Non-pigmented ciliary epithelial cell (primary cell): Measurements from ENCODE around the gene DNAJC1.
A peak's percentile ranks its signal among the peaks of the same experiment; 100 is the strongest.

Source experiments
- DNase-seq: peaks from one replicate; pipeline ENCODE4 v3.0.0-alpha.2; 2010; ENCODE audit warnings: low read depth

DNAJC1 gene

GRCh38 chr10:21959998-21960397 is 43.5 kb downstream of the DNAJC1 start:
- no peak for DNase-seq

DNA sequence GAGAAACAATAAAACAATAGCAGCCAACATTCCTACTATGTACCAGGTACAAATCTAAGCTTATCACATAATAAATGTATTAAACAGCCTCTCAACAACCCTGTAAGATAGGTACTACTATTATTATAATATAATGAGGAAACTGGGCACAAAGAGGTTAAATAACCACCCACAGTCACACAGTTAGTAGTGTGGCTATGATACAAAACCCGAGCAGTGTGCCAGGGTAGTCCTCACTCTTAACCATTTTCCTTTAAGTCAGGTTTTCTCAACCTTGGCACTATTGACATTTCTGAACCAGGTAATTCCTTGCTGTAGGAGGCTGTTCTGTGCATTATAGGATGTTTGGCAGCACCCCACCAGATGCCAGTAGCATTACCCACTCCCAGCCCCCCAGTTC is 48.8 kb downstream of the DNAJC1 start:
- DNase-seq: no peak

DNA sequence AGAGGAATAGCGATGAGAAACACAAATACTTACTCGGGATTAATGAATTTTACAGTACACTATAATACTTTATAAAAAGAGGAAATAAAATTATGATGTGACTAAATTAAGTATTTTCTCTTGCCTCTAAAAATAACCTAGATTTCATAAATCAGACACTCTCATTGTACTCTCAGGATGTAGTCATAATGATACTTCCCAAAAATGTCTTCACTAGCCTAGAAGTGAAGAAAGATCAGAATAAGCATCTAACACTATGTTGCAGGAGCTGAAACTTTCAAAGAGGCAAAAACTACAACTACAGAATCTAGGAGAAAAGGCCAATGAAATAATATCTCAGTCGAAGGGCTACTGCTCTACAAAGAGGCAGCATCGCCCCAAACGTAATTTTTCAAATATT is 49.4 kb downstream of the DNAJC1 start:
- no peak for DNase-seq

DNA sequence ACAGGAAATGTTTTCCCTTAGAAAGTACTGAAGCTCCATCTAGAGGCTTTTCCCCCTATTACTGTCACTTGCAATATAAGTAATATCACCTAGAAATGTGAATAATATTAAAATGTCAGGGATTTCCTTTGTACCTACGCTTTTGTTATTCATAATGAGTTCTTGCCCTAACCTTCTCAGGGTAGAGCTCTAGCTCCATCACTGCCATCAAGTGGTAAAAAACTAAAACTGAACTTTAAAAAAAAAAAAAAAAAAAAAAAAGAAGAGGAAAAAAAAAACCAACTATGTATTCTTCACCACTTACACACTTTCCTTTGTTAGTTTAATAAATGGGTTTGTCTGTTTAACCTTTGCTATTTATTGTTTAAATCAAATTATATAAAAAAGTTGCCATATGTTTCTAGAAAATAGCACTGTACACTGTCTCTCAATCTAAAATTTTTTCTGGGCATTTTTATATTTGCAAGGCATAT is 49.9 kb downstream of the DNAJC1 start:
- DNase-seq: no peak

- no peak for DNase-seq
Observed at GRCh38 chr10:21950566-21950965, 53.0 kb downstream of the DNAJC1 start.

- no peak for DNase-seq
Observed at GRCh38 chr10:21946946-21947345, 56.6 kb downstream of the DNAJC1 start.

DNA sequence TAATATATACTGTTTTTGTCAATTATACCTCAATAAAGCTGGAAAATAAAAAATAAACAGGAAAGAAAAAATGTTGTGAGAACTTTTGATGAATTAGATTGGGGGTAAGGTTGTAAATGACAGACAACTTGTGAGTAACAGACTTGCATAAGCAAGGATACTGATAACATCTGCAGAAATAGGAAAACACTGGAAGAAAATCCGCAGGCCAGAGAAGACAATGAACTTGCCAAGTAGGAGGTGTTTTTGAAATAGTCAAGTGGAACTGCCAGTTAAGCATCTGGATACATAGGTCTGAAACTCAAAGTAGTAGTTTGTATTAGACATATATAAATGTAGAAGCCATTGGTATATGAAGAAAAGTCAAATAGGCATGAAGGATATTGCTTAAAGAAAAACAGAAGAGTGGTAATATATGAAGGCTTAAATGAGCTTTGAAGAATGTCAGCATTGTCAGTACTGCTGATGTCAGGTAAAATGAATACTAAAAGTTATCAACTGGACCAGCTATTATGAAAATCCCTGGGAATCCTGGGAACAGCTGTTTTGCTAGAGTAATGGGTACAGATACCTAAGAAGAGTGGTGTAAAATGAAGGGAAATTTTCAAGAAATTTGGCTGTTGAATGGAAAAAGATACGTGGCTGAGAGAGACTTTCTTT is 58.7 kb downstream of the DNAJC1 start:
- no peak for DNase-seq

- DNase-seq: no peak
Observed at GRCh38 chr10:21943633-21944265, 59.8 kb downstream of the DNAJC1 start.

GRCh38 chr10:21935439-21936023 is 68.0 kb downstream of the DNAJC1 start:
- DNase-seq: no peak

GRCh38 chr10:21934307-21934706 is 69.2 kb downstream of the DNAJC1 start:
- DNase-seq: no peak

DNA sequence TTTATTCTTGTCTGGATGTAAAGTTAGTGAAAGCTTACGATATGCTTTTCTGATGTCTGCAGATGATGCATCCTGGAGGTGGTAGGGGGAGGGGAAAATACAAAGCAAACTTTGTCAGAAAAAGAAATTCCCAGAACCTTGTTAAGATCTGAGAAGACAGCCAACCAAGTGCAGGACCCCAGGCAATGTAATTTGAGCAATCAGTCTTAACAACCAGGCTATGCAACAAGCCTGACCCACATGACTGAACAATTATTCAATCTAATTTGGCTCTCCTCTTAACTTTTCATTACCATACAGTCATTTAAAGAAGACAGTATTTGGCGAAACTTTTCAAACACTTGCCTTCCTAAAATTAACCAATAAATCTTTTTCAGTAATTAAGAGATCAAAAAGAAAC is 74.5 kb downstream of the DNAJC1 start:
- DNase-seq: no peak

DNA sequence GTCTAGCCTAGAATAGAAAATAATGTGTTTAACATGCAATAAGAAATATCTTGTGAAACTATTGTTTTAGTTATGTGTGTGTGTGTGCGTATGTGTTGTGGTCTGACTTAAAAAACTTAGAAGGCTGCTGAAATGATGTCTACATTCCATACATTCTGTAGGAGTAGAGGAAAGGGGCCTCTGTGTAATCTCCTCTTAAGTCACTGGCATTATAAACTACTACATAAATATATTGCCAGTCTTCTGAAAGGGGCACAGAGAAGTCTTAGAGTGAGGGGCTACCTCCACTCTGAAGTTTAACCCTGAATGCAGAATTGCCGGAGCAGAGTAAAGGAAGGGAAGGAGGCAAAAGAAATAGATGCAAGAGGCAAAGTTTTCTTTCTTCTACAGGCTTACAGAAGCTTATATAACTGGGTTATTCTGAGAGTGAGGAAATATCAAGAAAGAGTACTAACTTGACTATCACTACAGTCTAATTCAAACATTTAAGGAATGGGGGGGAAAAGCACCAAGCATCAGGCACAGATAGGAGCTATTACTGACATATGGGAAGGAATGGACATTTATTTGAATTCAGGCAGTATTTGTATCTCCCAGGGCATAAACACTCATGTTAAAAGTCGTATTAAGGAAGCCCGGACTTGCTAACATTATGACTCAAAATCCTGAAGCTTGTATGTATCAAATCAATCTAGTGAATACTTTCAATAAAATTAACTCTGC is 75.7 kb downstream of the DNAJC1 start:
- peak; percentile 67 for DNase-seq

DNA sequence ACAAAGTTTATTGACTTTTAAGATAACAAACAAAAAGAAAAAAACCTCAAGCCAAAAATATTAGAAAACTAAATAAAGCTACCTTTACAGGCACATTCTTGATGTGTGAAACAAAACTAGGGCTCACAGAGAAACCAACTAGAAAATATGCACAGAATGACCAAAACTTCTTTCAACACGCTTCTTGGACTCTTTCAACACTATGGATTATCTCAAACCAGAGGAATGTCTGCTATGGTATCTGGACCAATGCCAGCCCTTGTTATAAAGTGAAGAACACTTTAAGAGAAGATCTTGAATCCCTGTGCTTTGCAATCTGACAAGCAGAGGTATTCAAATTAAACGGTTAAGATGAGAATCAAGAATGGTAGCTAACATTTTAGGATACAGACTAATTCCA is 76.6 kb downstream of the DNAJC1 start:
- DNase-seq: peak; percentile 96

GRCh38 chr10:21926358-21926925 is 77.1 kb downstream of the DNAJC1 start:
- DNase-seq: no peak

GRCh38 chr10:21925851-21926250 is 77.7 kb downstream of the DNAJC1 start:
- no peak for DNase-seq

GRCh38 chr10:21924511-21924910 is 79.0 kb downstream of the DNAJC1 start:
- DNase-seq: no peak

DNA sequence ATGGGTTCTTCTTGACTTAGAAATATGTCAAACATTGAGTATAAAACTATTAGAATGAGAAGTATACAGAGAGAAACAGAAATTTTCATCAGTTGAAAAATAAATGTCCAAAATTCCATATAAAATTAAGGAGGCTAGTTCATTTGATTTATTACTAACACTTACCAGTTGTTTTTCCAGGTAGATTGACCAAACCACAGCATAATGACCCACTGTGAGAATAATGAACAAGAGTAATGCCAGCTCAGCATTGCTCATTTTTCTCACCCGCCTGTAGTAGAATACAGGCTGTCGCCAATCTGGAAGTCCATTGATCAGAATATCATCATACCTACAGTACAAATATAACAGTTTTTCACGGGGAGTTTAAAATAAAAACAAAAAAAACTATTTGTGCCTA is 82.9 kb downstream of the DNAJC1 start:
- no peak for DNase-seq

- DNase-seq: no peak
Observed at GRCh38 chr10:21919906-21920305, 83.6 kb downstream of the DNAJC1 start.

- no peak for DNase-seq
Observed at GRCh38 chr10:21919117-21919516, 84.4 kb downstream of the DNAJC1 start.

- no peak for DNase-seq
Observed at GRCh38 chr10:21912625-21913024, 90.9 kb downstream of the DNAJC1 start.

DNA sequence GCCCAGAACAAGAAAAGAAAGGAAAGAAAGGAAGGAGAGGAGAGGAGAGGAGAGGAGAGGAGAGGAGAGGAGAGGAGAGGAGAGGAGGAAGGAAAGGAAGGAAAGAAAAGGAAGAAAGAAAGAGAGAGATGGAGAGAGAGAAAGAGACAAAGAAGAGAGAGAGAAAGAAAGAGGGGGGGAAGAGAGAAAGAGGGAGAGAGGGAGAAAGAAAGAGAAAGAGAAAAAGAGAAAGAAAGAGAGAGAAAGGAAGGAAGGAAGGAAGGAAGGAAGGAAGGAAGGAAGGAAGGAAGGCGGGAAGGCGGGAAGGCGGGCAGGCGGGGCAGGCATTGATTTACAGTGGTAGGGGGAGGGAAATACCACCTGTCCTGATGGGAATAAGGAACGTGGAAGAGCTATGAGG is 92.7 kb downstream of the DNAJC1 start:
- no peak for DNase-seq

GRCh38 chr10:21907436-21907835 is 96.1 kb downstream of the DNAJC1 start:
- no peak for DNase-seq

GRCh38 chr10:21904930-21905329 is 98.6 kb downstream of the DNAJC1 start:
- DNase-seq: no peak
